Erythroblast (primary cell): ENCODE measurements around the gene TMEM204.

Experiments
- GATA1 ChIP-seq: IDR thresholded peaks from 2 replicates; pipeline ENCODE4 v1.6.1; 2011; ENCODE audit warnings: low read depth, mild to moderate bottlenecking, control low read depth, low read length, moderate library complexity
- POLR2A ChIP-seq: IDR thresholded peaks from 2 replicates; pipeline ENCODE4 v1.6.1; 2011; ENCODE audit warnings: mild to moderate bottlenecking, low read length

DNA sequence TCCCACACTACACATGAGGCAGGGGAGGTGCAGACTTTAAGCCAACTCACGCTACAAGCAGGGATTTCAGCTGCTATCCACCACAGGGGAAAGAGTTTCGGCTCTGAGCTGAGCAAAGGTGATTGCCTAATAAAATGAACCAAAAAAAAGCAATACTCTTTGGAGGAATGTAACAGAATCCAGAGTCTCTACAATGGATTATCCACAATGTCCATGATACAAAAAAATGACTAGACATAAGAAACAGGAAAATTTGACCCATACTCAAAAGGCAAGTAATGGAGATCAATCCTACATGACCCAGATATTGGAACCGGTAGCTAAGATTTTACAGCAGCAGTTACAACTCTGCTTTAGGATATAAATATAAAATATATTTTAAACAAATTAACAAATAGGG, 19.0 kb upstream of the TMEM204 start:
- no peak for TF ChIP-seq POLR2A
- TF ChIP-seq GATA1 = no peak
